K562 (cell line): Measurements from ENCODE around the gene HUS1. TPM values are rescaled to one million over a fixed set of nuclear protein-coding genes. Genes with fewer than 3 reads are reported as not detected.

ENCODE experiments used
- KDM2B ChIP-seq: fragments of 250-450 bp; sonication (Bioruptor Pico); IDR thresholded peaks from 2 replicates; pipeline ENCODE4 v1.8.0; 2021; ENCODE audit warnings: mild to moderate bottlenecking, moderate library complexity
- polyA plus RNA-seq, 8 experiments: library from polyadenylated mRNA; depleted of rRNA in 4 of 8; stranded (reverse) in 5 of 8; unstranded in 3 of 8; fragments of >200 nt; fragmentation: Nextera tagmentation in 2 of 8; fragmentation: Illumina TruSeq in 1 of 8; extraction: Ambion mirVana in 2 of 8; extraction: Trizol in 1 of 8; gene quantifications; 2 replicates each; pipeline versions ENCODE4 v1.2.1 to v1.2.3, GENCODE V29; 2011 to 2014; ENCODE audit warnings: inconsistent platforms in 1 of 8, missing spikeins in 1 of 8
- total RNA-seq, 7 experiments: library from RNA; depleted of rRNA in 6 of 7; stranded (reverse); fragments of >200 nt in 6 of 7; fragmentation: Illumina TruSeq in 2 of 7; extraction: Trizol in 2 of 7; gene quantifications; 2 replicates each; pipeline versions ENCODE4 v1.2.1 to v1.2.3, GENCODE V29; 2011 to 2021; ENCODE audit warnings: low replicate concordance in 1 of 7
- TF ChIP-seq, protein P1 (sequence below): fragments of 200-400 bp; formaldehyde crosslinking; IDR thresholded peaks from 2 replicates; pipeline ENCODE4 v1.6.1; 2017; ENCODE audit warnings: mild to moderate bottlenecking, low read depth, low read length, moderate library complexity
- TF ChIP-seq, protein P2 (sequence below), 2 experiments: fragments of 450-650 bp; formaldehyde crosslinking in 1 of 2; IDR thresholded peaks; 2 replicates each; pipeline versions ENCODE4 v1.4.0 to v1.6.1; 2014 to 2020; ENCODE audit warnings: mild to moderate bottlenecking in 2 of 2, borderline replicate concordance in 1 of 2, low read depth in 1 of 2

Gene HUS1
- total and polyA plus RNA-seq, 9 of the 15 experiments (the other 6 are each of a cell fraction or from before 2014, with no cell fraction given) = 11.5 to 27.0 (median 16.5) TPM

DNA sequence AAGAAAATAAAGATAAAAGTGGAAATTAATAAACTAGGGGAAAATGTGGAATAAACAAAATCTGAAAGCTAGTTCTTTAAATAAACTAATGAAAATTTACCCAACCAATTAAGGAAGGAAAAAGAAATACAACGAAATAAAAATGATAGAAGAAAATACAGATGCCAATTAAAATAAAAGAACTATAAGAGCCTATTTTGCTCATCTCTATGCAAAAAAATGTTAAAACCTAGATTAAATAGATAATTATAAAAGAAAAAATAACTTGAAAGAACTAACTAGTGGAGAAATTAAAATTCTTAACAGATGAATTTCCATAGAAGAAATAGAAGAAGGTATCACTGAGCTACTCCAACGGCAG lies 63.8 kb downstream of the HUS1 start (continued):
- TF ChIP-seq, protein P1, sequence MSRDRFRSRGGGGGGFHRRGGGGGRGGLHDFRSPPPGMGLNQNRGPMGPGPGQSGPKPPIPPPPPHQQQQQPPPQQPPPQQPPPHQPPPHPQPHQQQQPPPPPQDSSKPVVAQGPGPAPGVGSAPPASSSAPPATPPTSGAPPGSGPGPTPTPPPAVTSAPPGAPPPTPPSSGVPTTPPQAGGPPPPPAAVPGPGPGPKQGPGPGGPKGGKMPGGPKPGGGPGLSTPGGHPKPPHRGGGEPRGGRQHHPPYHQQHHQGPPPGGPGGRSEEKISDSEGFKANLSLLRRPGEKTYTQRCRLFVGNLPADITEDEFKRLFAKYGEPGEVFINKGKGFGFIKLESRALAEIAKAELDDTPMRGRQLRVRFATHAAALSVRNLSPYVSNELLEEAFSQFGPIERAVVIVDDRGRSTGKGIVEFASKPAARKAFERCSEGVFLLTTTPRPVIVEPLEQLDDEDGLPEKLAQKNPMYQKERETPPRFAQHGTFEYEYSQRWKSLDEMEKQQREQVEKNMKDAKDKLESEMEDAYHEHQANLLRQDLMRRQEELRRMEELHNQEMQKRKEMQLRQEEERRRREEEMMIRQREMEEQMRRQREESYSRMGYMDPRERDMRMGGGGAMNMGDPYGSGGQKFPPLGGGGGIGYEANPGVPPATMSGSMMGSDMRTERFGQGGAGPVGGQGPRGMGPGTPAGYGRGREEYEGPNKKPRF = no peak
- no peak for TF ChIP-seq KDM2B (CRISPR knock-in tag)
- TF ChIP-seq, protein P2, sequence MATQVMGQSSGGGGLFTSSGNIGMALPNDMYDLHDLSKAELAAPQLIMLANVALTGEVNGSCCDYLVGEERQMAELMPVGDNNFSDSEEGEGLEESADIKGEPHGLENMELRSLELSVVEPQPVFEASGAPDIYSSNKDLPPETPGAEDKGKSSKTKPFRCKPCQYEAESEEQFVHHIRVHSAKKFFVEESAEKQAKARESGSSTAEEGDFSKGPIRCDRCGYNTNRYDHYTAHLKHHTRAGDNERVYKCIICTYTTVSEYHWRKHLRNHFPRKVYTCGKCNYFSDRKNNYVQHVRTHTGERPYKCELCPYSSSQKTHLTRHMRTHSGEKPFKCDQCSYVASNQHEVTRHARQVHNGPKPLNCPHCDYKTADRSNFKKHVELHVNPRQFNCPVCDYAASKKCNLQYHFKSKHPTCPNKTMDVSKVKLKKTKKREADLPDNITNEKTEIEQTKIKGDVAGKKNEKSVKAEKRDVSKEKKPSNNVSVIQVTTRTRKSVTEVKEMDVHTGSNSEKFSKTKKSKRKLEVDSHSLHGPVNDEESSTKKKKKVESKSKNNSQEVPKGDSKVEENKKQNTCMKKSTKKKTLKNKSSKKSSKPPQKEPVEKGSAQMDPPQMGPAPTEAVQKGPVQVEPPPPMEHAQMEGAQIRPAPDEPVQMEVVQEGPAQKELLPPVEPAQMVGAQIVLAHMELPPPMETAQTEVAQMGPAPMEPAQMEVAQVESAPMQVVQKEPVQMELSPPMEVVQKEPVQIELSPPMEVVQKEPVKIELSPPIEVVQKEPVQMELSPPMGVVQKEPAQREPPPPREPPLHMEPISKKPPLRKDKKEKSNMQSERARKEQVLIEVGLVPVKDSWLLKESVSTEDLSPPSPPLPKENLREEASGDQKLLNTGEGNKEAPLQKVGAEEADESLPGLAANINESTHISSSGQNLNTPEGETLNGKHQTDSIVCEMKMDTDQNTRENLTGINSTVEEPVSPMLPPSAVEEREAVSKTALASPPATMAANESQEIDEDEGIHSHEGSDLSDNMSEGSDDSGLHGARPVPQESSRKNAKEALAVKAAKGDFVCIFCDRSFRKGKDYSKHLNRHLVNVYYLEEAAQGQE (IDR thresholded peaks at IDR 0.05; ENCODE audit: borderline replicate concordance) = no peak
- TF ChIP-seq, protein P2 (CRISPR knock-in tag; IDR thresholded peaks at IDR 0.05; ENCODE audit: low read depth) = no peak
